Measurements from ENCODE around the gene NUBPL.

- no peak for TF ChIP-seq YY1 (IDR thresholded peaks at IDR 0.05; ENCODE audit: insufficient read depth, insufficient read length)
- TF ChIP-seq SUZ12 (IDR thresholded peaks at IDR 0.05; ENCODE audit: extremely low read depth, insufficient read depth, insufficient read length), result no peak
Observed at GRCh38 chr14:31678421-31679249, 117.4 kb downstream of the NUBPL start.
